ENCODE results near the gene TRIM54. TPM values are rescaled to one million over a fixed set of nuclear protein-coding genes. Genes with fewer than 3 reads are reported as not detected.
A peak's percentile ranks its signal among the peaks of the same experiment; 100 is the strongest.

Gene TRIM54
- total and polyA plus RNA-seq, 9 of the 15 experiments (the other 6 are each of a cell fraction or from before 2014, with no cell fraction given) = not detected

DNA sequence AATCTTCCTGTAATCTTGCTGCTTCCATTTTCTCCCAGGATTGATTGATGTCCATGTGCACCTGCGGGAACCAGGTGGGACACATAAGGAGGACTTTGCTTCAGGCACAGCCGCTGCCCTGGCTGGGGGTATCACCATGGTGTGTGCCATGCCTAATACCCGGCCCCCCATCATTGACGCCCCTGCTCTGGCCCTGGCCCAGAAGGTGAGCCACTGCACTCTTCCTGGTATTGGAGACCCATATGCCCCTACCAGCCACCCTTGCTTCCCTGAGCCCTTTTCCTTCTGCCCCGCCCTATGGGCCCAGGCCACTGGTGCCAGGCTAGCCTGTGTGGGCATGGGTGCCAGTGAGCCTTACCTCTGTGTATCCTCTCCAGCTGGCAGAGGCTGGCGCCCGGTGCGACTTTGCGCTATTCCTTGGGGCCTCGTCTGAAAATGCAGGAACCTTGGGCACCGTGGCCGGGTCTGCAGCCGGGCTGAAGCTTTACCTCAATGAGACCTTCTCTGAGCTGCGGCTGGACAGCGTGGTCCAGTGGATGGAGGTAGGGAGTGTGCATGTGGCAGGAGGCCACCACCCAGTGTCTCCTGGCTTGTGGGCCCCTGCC lies 44.8 kb upstream of the TRIM54 start:
- no peak overlapping the region for H3K27ac ChIP-seq (ENCODE audit: extremely low read depth, low read depth, low read length)
- TF ChIP-seq RBFOX2 (IDR thresholded peaks at IDR 0.05; ENCODE audit: low read depth, low read length) (peak; percentile 45; the same call in 1 of the 2 replicates), POLR2G (IDR thresholded peaks at IDR 0.05; ENCODE audit: low read depth, low read length) (peak; percentile 53; the same call in 1 of the 2 replicates), FOXA1 (IDR thresholded peaks at IDR 0.05; ENCODE audit: borderline replicate concordance) (no peak), KHSRP (IDR thresholded peaks at IDR 0.05) (no peak), BDP1 (IDR thresholded peaks at IDR 0.05; ENCODE audit: insufficient read depth, insufficient read length) (no peak)
- TF ChIP-seq, protein P1, sequence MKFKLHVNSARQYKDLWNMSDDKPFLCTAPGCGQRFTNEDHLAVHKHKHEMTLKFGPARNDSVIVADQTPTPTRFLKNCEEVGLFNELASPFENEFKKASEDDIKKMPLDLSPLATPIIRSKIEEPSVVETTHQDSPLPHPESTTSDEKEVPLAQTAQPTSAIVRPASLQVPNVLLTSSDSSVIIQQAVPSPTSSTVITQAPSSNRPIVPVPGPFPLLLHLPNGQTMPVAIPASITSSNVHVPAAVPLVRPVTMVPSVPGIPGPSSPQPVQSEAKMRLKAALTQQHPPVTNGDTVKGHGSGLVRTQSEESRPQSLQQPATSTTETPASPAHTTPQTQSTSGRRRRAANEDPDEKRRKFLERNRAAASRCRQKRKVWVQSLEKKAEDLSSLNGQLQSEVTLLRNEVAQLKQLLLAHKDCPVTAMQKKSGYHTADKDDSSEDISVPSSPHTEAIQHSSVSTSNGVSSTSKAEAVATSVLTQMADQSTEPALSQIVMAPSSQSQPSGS (CRISPR knock-in tag; IDR thresholded peaks at IDR 0.05) = no peak
- no peaks in the 10 kb centered on the region for H4K20me1 ChIP-seq (replicated peaks; ENCODE audit: control insufficient read depth, insufficient read depth, low read length)
- peak overlapping the region in 1 of 2 experiments; percentile 31; a peak in 2 of 4 replicates for H3K9ac ChIP-seq (ENCODE audit: insufficient read depth in 1 of 2, low read depth in 2 of 2, low read length in 2 of 2)
- CTCF ChIA-PET (ENCODE audit: low intra/inter-chr PET ratio) = no interaction called here
- H3K36me3 ChIP-seq (ENCODE audit: control insufficient read depth, insufficient read depth, low read length) = peaks cover 98% of the 10 kb centered on the region
- WGBS (ENCODE audit: insufficient coverage, low coverage, missing lambda C conversion rate) = 96% methylated on average over 13 of the region's 15 CpGs
- no peaks in the 10 kb centered on the region for H3K9me1 ChIP-seq (ENCODE audit: control insufficient read depth, insufficient read depth, low read length)
- H3K9me3 ChIP-seq (replicated peaks; ENCODE audit: control insufficient read depth, insufficient read depth, low read depth, low read length) = no peaks in the 10 kb centered on the region
- FAIRE-seq (no peak), ATAC-seq (no peak), DNase-seq (ENCODE audit: extremely low read depth in 1 of 4, low spot score in 3 of 4) (no peak)
- H2AFZ ChIP-seq (ENCODE audit: low read depth, low read length) = no peak overlapping the region
- no TSS peak for BruUV-seq (replicated peaks)
- H3K4me1 ChIP-seq (replicated peaks in 1 of 2; ENCODE audit: control insufficient read depth in 2 of 2, insufficient read depth in 2 of 2, low read length in 2 of 2) = peaks cover 0 to 3% of the 10 kb centered on the region in 2 experiments; a peak in 1 of 5 replicates
- in situ Hi-C loops (cut with MboI) = loop anchor here (5.0 kb wide), 1 partner anchor 50 kb away; no protein-coding TSS in a partner anchor
- H3K27me3 ChIP-seq (ENCODE audit: control insufficient read depth in 2 of 2, insufficient read depth in 2 of 2, low read length in 2 of 2) = no peaks in the 10 kb centered on the region
- intact Hi-C loops (cut with micrococcal nuclease) = no loop called here
- no peak overlapping the region for H3K4me3 ChIP-seq
- no peak overlapping the region for H3K4me2 ChIP-seq (ENCODE audit: insufficient read depth, low read length)
- POLR2A ChIA-PET = no interaction called here
- H3K79me2 ChIP-seq (ENCODE audit: control insufficient read depth, insufficient read depth, low read length) = no peaks in the 10 kb centered on the region
